AG04449 (cell line): Measurements from ENCODE around the gene CDC42BPB.
A peak's percentile ranks its signal among the peaks of the same experiment; 100 is the strongest.
"Not testable (repeated sequence)": the region's sequence is repeated elsewhere in the genome, so short reads cannot be mapped to it uniquely, and the experiment has no call there.

Experiments
- CTCF ChIA-PET: fragments of 350-600 bp; formaldehyde crosslinking; extraction: SDS; loops from one replicate; lab custom pipeline; 2021; ENCODE audit warnings: antibody characterized with exemption; lab: Yijun Ruan, JAX
- POLR2A ChIA-PET: fragments of 400-600, 350-600 bp; formaldehyde crosslinking; extraction: SDS; loops from one replicate; lab custom pipeline; 2020; ENCODE audit warnings: antibody characterized with exemption, inconsistent platforms; lab: Yijun Ruan, JAX
- DNase-seq: peaks from one replicate; pipeline ENCODE4 v3.0.0-alpha.2; 2010; ENCODE audit warnings: low read depth, low spot score
- H3K4me3 ChIP-seq: 2 replicates; pipeline ENCODE4 v1.5.1; 2011; ENCODE audit warnings: low read depth, mild to moderate bottlenecking, control low read depth, low read length
- CTCF ChIP-seq: IDR thresholded peaks from one replicate; pipeline ENCODE4 v1.5.1; 2011; ENCODE audit warnings: mild to moderate bottlenecking, moderate library complexity, low read length, control low read depth, inconsistent platforms; ENCODE audit not compliant: insufficient read depth; ENCODE audit errors: missing control alignments

The CDC42BPB gene

DNA sequence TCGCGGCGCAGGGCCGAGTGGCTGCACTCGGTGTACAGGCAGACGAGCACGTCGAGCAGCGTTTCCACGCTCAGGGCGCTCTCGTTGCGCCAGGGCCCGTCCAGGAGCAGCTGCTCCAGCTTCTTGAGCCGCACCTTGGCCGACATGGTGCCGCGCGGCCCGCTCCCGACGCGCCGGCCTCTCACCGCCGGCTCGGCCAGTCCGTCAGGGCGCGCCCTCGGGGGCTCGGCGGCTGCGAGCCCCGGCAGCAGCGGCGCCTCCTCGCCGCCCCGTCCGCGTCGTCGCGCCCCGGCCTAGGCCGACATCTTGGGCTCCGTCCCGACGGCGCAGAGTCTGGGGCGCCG lies 349 bp downstream of the CDC42BPB start:
- DNase-seq = no peak
- no peak for TF ChIP-seq CTCF
- CTCF ChIA-PET = interaction anchor here (1.3 to 3.7 kb wide), 3 partner anchors 17 to 48 kb away, joined by 3 to 15 read pairs (median 5); no protein-coding TSS in a partner anchor
- H3K4me3 ChIP-seq = peak overlapping the region; percentile 97
- POLR2A ChIA-PET = interaction anchor here (0.6 kb wide), 1 partner anchor 599 kb away, joined by 3 read pairs; no protein-coding TSS in a partner anchor

DNA sequence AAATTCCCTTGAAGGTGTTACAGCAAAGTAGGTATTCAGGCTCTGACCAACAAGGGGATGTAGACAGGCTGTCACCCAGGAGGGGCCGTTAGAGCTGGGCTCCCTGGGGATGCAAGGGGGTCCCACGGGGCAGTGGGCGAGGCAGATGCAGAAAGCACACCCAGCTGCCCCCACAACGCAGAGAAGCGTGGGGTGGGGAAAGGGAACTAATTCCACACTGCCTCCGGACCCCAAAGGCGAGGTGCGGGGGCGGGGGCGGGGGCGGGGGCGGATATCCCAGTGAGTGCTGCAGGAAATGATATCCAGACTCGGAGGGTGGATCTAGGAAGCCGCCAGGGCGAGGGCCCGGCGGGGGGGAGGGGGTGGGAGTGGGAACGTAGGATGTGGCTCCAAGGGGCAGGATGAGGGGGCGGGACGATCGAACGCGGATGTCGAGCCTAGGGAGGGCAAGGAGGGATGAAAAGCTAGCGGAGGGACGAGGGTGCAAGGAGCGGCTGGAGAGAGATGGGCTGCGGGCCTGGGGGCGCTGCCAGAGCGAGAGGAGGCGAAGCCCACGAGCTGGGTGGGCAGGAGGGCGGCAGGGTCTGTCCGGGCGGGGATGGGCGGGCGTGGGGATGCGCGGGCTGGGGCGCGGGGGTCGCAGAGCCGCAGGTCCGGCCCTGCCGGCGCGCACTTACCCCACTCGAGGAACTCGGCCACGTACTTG lies 874 bp downstream of the CDC42BPB start:
- TF ChIP-seq CTCF = no peak
- POLR2A ChIA-PET = interaction anchor here (0.6 kb wide), 1 partner anchor 599 kb away, joined by 3 read pairs; no protein-coding TSS in a partner anchor
- no peak for DNase-seq
- CTCF ChIA-PET = interaction anchor here (1.3 to 3.7 kb wide), 3 partner anchors 18 to 49 kb away, joined by 3 to 15 read pairs (median 5); no protein-coding TSS in a partner anchor
- H3K4me3 ChIP-seq = peak overlapping the region; percentile 97

DNA sequence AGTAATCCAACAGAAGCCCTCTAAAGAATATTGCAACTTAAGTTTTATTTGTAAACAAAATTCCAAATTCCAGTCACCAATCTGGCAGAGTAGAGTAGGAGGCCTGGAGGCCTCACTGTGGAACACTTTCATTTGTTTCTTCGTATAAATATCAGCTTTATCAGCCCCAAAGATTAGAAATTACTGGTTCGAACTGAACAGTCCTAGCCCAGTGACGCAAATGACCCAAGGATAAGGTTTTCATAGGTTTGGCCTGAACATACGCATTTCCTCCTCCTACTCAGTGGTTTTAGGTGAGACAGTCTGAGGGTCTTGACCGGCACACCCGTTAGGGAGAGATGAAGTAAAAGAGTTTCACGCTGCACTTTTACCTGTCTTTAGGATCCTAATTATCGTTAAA lies 1.7 kb downstream of the CDC42BPB start:
- TF ChIP-seq CTCF = no peak
- H3K4me3 ChIP-seq = peak overlapping the region; percentile 97
- DNase-seq = no peak
- ChIA-PET CTCF (interaction anchor here (0.7 to 3.7 kb wide), 3 partner anchors 19 to 280 kb away, joined by 3 to 15 read pairs (median 3); no protein-coding TSS in a partner anchor), POLR2A (no interaction called here)

- POLR2A ChIA-PET = no interaction called here
- no peak for TF ChIP-seq CTCF
- CTCF ChIA-PET = no interaction called here
These were observed 4.9 kb downstream of the CDC42BPB start for GRCh38 chr14:103052407-103052806.

DNA sequence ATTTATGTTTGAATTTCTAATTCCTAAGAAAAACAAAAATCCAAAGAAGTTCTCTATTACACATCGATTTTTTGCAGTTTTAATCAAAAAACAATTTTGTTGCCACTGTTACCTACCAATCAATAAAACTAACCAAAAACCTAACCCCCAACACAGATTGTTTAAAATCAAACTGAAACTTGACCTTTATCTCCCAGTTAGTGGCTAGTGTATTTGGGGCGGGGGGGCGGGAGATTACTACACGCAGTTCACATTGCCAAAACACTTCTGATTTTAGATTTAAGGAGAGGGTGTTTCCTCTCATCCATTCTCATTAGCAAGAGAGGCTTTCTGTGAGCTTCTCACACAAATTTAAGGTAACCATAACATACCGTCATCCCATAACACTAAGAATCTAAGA lies 6.4 kb downstream of the CDC42BPB start:
- CTCF ChIA-PET = interaction anchor here (1.2 to 1.6 kb wide), 2 partner anchors 24 to 54 kb away, joined by 3 to 5 read pairs; no protein-coding TSS in a partner anchor
- TF ChIP-seq CTCF = no peak
- no peak for DNase-seq
- POLR2A ChIA-PET = no interaction called here
- no peak overlapping the region for H3K4me3 ChIP-seq

More at GRCh38 chr14:103052407-103052806, 4.9 kb downstream of the CDC42BPB start:
- no peak for DNase-seq
- H3K4me3 ChIP-seq = no peak overlapping the region

DNA sequence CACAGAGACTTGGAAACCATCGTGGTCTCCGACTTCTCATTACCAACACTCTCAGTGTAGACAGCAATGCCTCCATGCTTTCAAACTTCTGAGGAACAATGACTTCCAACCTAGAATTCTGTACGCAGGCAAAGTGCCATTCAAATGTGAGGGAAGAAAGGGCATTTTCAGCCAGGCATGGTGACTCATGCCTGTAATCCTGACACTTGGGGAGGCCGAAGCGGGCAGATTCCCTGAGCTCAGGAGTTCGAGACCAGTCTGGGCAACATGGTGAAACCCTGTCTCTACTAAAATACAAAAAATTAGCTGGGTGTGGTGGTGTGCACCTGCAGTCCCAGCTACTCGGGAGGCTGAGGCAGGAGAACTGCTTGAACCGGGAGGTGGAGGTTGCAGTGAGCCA lies 9.9 kb downstream of the CDC42BPB start:
- CTCF ChIA-PET = interaction anchor here (0.9 to 3.2 kb wide), 3 partner anchors 11 to 75 kb away, joined by 3 to 10 read pairs (median 3); no protein-coding TSS in a partner anchor
- POLR2A ChIA-PET, DNase-seq, H3K4me3 ChIP-seq: not testable (repeated sequence)
